Measurements from ENCODE around the gene ARL8A. TPM values are rescaled to one million over a fixed set of nuclear protein-coding genes. Genes with fewer than 3 reads are reported as not detected.
"Not testable (repeated sequence)": the region's sequence is repeated elsewhere in the genome, so short reads cannot be mapped to it uniquely, and the experiment has no call there.

ARL8A gene
- total RNA-seq, 2 donors from 2014 or later: 68.0 to 80.0 TPM

GRCh38 chr1:202113690-202114300 lies 30.7 kb downstream of the ARL8A start:
- no peak overlapping the region for H3K4me3 Mint-ChIP-seq
- no peaks in the 10 kb centered on the region for H3K36me3 Mint-ChIP-seq
- peaks cover 4 to 5% of the 10 kb centered on the region in 2 donors for H3K27me3 Mint-ChIP-seq
- H3K4me1 Mint-ChIP-seq (ENCODE audit: low read depth in 2 of 2): no peaks in the 10 kb centered on the region
- no peaks in the 10 kb centered on the region for H3K9me3 Mint-ChIP-seq
- DNase-seq (ENCODE audit: low spot score): no peak
- ATAC-seq: no peak
- no peak overlapping the region for H3K27ac Mint-ChIP-seq

GRCh38 chr1:202112859-202113689 lies 31.5 kb downstream of the ARL8A start:
- Mint-ChIP-seq H3K4me1 (ENCODE audit: low read depth in 2 of 2) (no peaks in the 10 kb centered on the region), H3K4me3 (no peak overlapping the region), H3K9me3 (no peaks in the 10 kb centered on the region), H3K27ac (no peak overlapping the region), H3K36me3 (no peaks in the 10 kb centered on the region), H3K27me3 (peaks cover 4 to 5% of the 10 kb centered on the region in 2 donors)
- no peak for ATAC-seq
- no peak for DNase-seq (ENCODE audit: low spot score)

- not testable (repeated sequence) for H3K4me1 Mint-ChIP-seq (ENCODE audit: low read depth in 2 of 2); H3K27ac Mint-ChIP-seq; H3K4me3 Mint-ChIP-seq; H3K9me3 Mint-ChIP-seq; ATAC-seq; H3K36me3 Mint-ChIP-seq; DNase-seq (ENCODE audit: low spot score); H3K27me3 Mint-ChIP-seq
Measured at GRCh38 chr1:202111589-202111988, 32.9 kb downstream of the ARL8A start.

- H3K9me3 Mint-ChIP-seq: no peaks in the 10 kb centered on the region
- ATAC-seq: no peak
- no peaks in the 10 kb centered on the region for H3K4me1 Mint-ChIP-seq (ENCODE audit: low read depth in 2 of 2)
- no peak overlapping the region for H3K27ac Mint-ChIP-seq
- DNase-seq (ENCODE audit: low spot score): no peak
- no peak overlapping the region for H3K4me3 Mint-ChIP-seq
- H3K27me3 Mint-ChIP-seq: peaks cover 4 to 5% of the 10 kb centered on the region in 2 donors
- no peaks in the 10 kb centered on the region for H3K36me3 Mint-ChIP-seq
Measured at GRCh38 chr1:202110977-202111376, 33.6 kb downstream of the ARL8A start.

GRCh38 chr1:202107801-202108731 lies 36.5 kb downstream of the ARL8A start:
- Mint-ChIP-seq H3K27me3 (peaks cover 0 to 3% of the 10 kb centered on the region in 2 donors), H3K9me3 (no peaks in the 10 kb centered on the region), H3K27ac (no peak overlapping the region), H3K4me3 (no peak overlapping the region), H3K4me1 (ENCODE audit: low read depth in 2 of 2) (no peaks in the 10 kb centered on the region), H3K36me3 (no peaks in the 10 kb centered on the region)
- ATAC-seq (no peak), DNase-seq (ENCODE audit: low spot score) (no peak)

GRCh38 chr1:202107321-202107761 lies 37.2 kb downstream of the ARL8A start:
- ATAC-seq (no peak), DNase-seq (ENCODE audit: low spot score) (no peak)
- Mint-ChIP-seq H3K4me1 (ENCODE audit: low read depth in 2 of 2) (no peaks in the 10 kb centered on the region), H3K9me3 (no peaks in the 10 kb centered on the region), H3K4me3 (no peak overlapping the region), H3K36me3 (no peaks in the 10 kb centered on the region), H3K27ac (no peak overlapping the region), H3K27me3 (peaks cover 0 to 3% of the 10 kb centered on the region in 2 donors)

GRCh38 chr1:202106340-202107254 lies 37.9 kb downstream of the ARL8A start:
- DNase-seq (ENCODE audit: low spot score): no peak
- Mint-ChIP-seq H3K27me3 (peaks cover 0 to 3% of the 10 kb centered on the region in 2 donors), H3K4me3 (no peak overlapping the region), H3K36me3 (no peaks in the 10 kb centered on the region), H3K4me1 (ENCODE audit: low read depth in 2 of 2) (no peaks in the 10 kb centered on the region), H3K9me3 (no peaks in the 10 kb centered on the region), H3K27ac (no peak overlapping the region)
- peak in 1 of 2 donors; percentile 38 for ATAC-seq

GRCh38 chr1:202105571-202106339 lies 38.8 kb downstream of the ARL8A start:
- Mint-ChIP-seq H3K27ac (no peak overlapping the region), H3K27me3 (peaks cover 0 to 3% of the 10 kb centered on the region in 2 donors), H3K9me3 (no peaks in the 10 kb centered on the region), H3K4me3 (no peak overlapping the region), H3K4me1 (ENCODE audit: low read depth in 2 of 2) (no peaks in the 10 kb centered on the region), H3K36me3 (no peaks in the 10 kb centered on the region)
- no peak for ATAC-seq
- DNase-seq (ENCODE audit: low spot score): no peak

GRCh38 chr1:202104073-202104472 lies 40.5 kb downstream of the ARL8A start:
- no peak for DNase-seq (ENCODE audit: low spot score)
- no peak overlapping the region for H3K27ac Mint-ChIP-seq
- H3K36me3 Mint-ChIP-seq: no peaks in the 10 kb centered on the region
- peaks cover 0 to 3% of the 10 kb centered on the region in 2 donors for H3K27me3 Mint-ChIP-seq
- no peaks in the 10 kb centered on the region for H3K9me3 Mint-ChIP-seq
- H3K4me3 Mint-ChIP-seq: no peak overlapping the region
- H3K4me1 Mint-ChIP-seq (ENCODE audit: low read depth in 2 of 2): no peaks in the 10 kb centered on the region
- ATAC-seq: no peak

- Mint-ChIP-seq H3K9me3 (no peaks in the 10 kb centered on the region), H3K4me3 (no peak overlapping the region), H3K27me3 (peaks cover 0 to 3% of the 10 kb centered on the region in 2 donors), H3K27ac (no peak overlapping the region), H3K36me3 (no peaks in the 10 kb centered on the region), H3K4me1 (ENCODE audit: low read depth in 2 of 2) (no peaks in the 10 kb centered on the region)
- no peak for DNase-seq (ENCODE audit: low spot score)
- peak in 1 of 2 donors; percentile 40 for ATAC-seq
Measured at GRCh38 chr1:202101184-202101583, 43.4 kb downstream of the ARL8A start.

- ATAC-seq (no peak), DNase-seq (ENCODE audit: low spot score) (no peak)
- H3K27ac Mint-ChIP-seq: no peak overlapping the region
- no peaks in the 10 kb centered on the region for H3K36me3 Mint-ChIP-seq
- no peaks in the 10 kb centered on the region for H3K4me1 Mint-ChIP-seq (ENCODE audit: low read depth in 2 of 2)
- no peaks in the 10 kb centered on the region for H3K9me3 Mint-ChIP-seq
- no peak overlapping the region for H3K4me3 Mint-ChIP-seq
- peaks cover 13 to 18% of the 10 kb centered on the region in 2 donors for H3K27me3 Mint-ChIP-seq
Measured at GRCh38 chr1:202093858-202094257, 50.7 kb downstream of the ARL8A start.

GRCh38 chr1:202090994-202091393 lies 53.5 kb downstream of the ARL8A start:
- DNase-seq (ENCODE audit: low spot score) (no peak), ATAC-seq (no peak)
- H3K27me3 Mint-ChIP-seq: peaks cover 22 to 28% of the 10 kb centered on the region in 2 donors
- no peaks in the 10 kb centered on the region for H3K36me3 Mint-ChIP-seq
- H3K4me1 Mint-ChIP-seq (ENCODE audit: low read depth in 2 of 2): no peaks in the 10 kb centered on the region
- no peak overlapping the region for H3K4me3 Mint-ChIP-seq
- H3K27ac Mint-ChIP-seq: no peak overlapping the region
- no peaks in the 10 kb centered on the region for H3K9me3 Mint-ChIP-seq
